GM19372 (cell line): ENCODE measurements around the gene C10orf95.
"Not testable (repeated sequence)": the region's sequence is repeated elsewhere in the genome, so short reads cannot be mapped to it uniquely, and the experiment has no call there.

Source experiments
- ATAC-seq: cut with Tn5 transposase; IDR thresholded peaks from one replicate; pipeline ENCODE4 v1.9.1; 2021; ENCODE audit warnings: mild to moderate bottlenecking, low read depth, moderate library complexity; ENCODE audit not compliant: unreplicated experiment

C10orf95 gene

GRCh38 chr10:102467318-102467717 is 16.0 kb upstream of the C10orf95 start:
- ATAC-seq: no peak

GRCh38 chr10:102465466-102465865 is 14.1 kb upstream of the C10orf95 start:
- ATAC-seq: no peak

GRCh38 chr10:102463983-102464382 is 12.6 kb upstream of the C10orf95 start:
- ATAC-seq: no peak

- ATAC-seq: no peak
Measured at GRCh38 chr10:102462512-102463054, 11.2 kb upstream of the C10orf95 start.

- ATAC-seq: peak; percentile 91
Measured at GRCh38 chr10:102461187-102462054, 10.1 kb upstream of the C10orf95 start.

- ATAC-seq: peak; percentile 32
Measured at GRCh38 chr10:102460836-102461186, 9.5 kb upstream of the C10orf95 start.

GRCh38 chr10:102458656-102459055 is 7.3 kb upstream of the C10orf95 start:
- ATAC-seq: no peak

GRCh38 chr10:102457591-102458150 is 6.3 kb upstream of the C10orf95 start:
- no peak for ATAC-seq

GRCh38 chr10:102455893-102456471 is 4.6 kb upstream of the C10orf95 start:
- no peak for ATAC-seq

GRCh38 chr10:102454662-102455487 is 3.5 kb upstream of the C10orf95 start:
- ATAC-seq: not testable (repeated sequence)

GRCh38 chr10:102453502-102453901 is 2.2 kb upstream of the C10orf95 start:
- no peak for ATAC-seq

GRCh38 chr10:102452672-102453340 is 1.5 kb upstream of the C10orf95 start:
- no peak for ATAC-seq

GRCh38 chr10:102450374-102451104 is 804 bp downstream of the C10orf95 start:
- ATAC-seq: peak; percentile 84

GRCh38 chr10:102450124-102450373 is 1.3 kb downstream of the C10orf95 start:
- ATAC-seq: no peak

GRCh38 chr10:102449321-102450123 is 1.8 kb downstream of the C10orf95 start:
- peak; percentile 33 for ATAC-seq

GRCh38 chr10:102444851-102445250 is 6.5 kb downstream of the C10orf95 start:
- no peak for ATAC-seq

GRCh38 chr10:102438374-102438773 is 13.0 kb downstream of the C10orf95 start:
- ATAC-seq: no peak

GRCh38 chr10:102437515-102437914 is 13.8 kb downstream of the C10orf95 start:
- no peak for ATAC-seq

- no peak for ATAC-seq
Measured at GRCh38 chr10:102436312-102436711, 15.0 kb downstream of the C10orf95 start.
